ENCODE data around the gene ALX4.

Gene ALX4

GRCh38 chr11:44213148-44213547, 96.8 kb downstream of the ALX4 start:
- Histone ChIP-seq H3K9ac (ENCODE audit: low read length) (no peak overlapping the region), H3K9me3 (ENCODE audit: control insufficient read depth, low read length) (no peaks in the 10 kb centered on the region), H3K36me3 (ENCODE audit: control insufficient read depth, insufficient read depth, low read length) (no peaks in the 10 kb centered on the region), H3K4me1 (ENCODE audit: control insufficient read depth, insufficient read depth, low read length) (no peaks in the 10 kb centered on the region), H3K27me3 (ENCODE audit: control insufficient read depth, insufficient read depth, low read length) (no peaks in the 10 kb centered on the region), H3K4me3 (ENCODE audit: low read length) (no peak overlapping the region)

DNA sequence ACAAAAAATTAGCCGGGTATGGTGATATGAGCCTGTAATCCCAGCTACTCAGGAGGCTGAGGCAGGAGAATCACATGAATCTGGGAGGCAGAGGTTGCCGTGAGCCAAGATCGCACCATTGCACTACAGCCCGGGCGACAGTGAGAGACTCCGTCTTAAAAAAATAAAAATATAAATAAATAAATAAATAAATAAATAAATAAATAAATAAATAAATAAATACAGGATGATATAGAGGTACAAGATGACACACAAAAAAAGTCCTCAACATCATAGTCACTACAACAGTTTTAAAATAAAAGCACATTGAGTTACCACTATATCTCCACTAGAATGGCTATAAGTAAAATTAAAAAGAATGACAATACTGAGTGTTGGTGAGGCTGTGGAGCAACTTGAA, 97.8 kb downstream of the ALX4 start:
- Histone ChIP-seq H3K4me3 (ENCODE audit: low read length) (no peak overlapping the region), H3K9ac (ENCODE audit: low read length) (no peak overlapping the region), H3K27me3 (ENCODE audit: control insufficient read depth, insufficient read depth, low read length) (no peaks in the 10 kb centered on the region), H3K36me3 (ENCODE audit: control insufficient read depth, insufficient read depth, low read length) (no peaks in the 10 kb centered on the region), H3K4me1 (ENCODE audit: control insufficient read depth, insufficient read depth, low read length) (no peaks in the 10 kb centered on the region), H3K9me3 (ENCODE audit: control insufficient read depth, low read length) (no peaks in the 10 kb centered on the region)
